HS-27A (cell line): ENCODE measurements around the gene ZNF772.
"Not testable (repeated sequence)": the region's sequence is repeated elsewhere in the genome, so short reads cannot be mapped to it uniquely, and the experiment has no call there.

Experiments used
- DNase-seq: peaks from one replicate; pipeline ENCODE4 v3.0.0-alpha.2; 2012; ENCODE audit warnings: low read depth, missing footprints

The ZNF772 gene

DNA sequence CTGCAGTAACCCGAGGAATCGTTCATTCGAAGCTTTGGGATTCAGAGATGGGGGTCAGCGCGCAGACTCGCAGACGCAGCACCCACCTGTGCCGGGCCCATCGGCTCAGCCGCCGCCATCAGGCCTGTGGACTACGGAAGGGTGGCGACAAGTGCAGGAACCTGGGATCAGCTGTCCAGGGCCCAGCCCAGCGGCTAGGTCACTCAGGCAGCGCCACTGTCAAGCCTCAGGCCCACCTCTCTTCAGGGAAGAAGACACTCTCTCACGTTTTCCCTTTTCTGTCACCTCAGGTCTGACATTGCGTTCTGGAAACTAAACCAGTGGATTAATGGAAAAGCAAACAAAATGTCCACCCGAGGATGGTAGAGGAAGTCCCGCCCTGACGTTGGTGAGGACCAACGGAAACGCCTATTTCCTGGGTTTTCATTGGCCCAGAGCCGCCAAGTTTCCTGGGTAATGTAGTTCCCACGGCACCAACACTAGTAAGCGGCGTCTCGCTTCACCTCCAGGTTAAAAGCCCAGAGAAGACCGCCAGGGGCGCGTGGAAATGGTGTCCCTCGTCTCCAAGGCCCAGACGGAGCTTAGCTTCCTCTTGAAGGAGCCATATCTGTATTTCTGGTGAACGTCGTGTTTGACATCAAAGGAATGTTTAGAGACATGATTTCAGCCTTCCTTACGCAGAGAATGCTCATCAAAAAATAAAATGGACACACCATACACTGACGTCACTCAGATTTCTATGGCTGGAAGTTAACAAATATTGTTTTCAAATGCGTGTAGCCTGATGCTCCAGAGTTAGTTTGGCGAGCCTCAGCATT lies at the start of gene ZNF772:
TSS of gene ZNF772 (minus strand) at position 376 of the 818 bp plus-strand sequence. CDS start at position 119, 257 bp downstream.
- DNase-seq: peak; percentile 85

GRCh38 chr19:57518021-57518420 lies 40.7 kb upstream of the ZNF772 start:
- DNase-seq: not testable (repeated sequence)

DNA sequence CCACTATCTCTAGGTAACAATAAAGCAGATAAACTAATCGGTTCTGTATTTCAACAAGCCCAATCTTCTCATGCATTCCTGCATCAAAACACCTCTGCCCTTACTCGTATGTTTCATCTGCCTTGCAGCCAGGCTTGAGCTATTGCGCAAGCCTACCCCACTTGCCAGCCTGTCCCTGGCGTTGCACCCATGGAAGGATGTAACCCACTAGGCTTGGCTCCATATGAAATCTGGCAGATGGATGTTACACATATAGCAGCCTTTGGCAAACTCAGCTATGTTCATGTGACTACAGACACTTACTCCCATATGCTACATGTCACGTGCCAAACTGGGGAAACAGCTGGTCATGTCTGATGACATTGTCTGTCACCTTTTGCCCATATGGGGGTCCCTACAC lies 37.9 kb upstream of the ZNF772 start:
- no peak for DNase-seq

- no peak for DNase-seq
These were observed 35.5 kb upstream of the ZNF772 start for GRCh38 chr19:57512845-57513244.

- no peak for DNase-seq
These were observed 34.1 kb upstream of the ZNF772 start for GRCh38 chr19:57511484-57511883.

- no peak for DNase-seq
These were observed 28.8 kb upstream of the ZNF772 start for GRCh38 chr19:57506163-57506562.

GRCh38 chr19:57500400-57500799 lies 23.0 kb upstream of the ZNF772 start:
- not testable (repeated sequence) for DNase-seq

- DNase-seq: peak; percentile 94
These were observed 22.5 kb upstream of the ZNF772 start, which contains the start of gene ZNF773 for GRCh38 chr19:57499680-57500395. Gene ZNF773, plus strand, starts transcription at chr19:57499938. Its CDS starts 143 bp downstream, at chr19:57500081.

GRCh38 chr19:57499332-57499679 lies 21.9 kb upstream of the ZNF772 start:
- not testable (repeated sequence) for DNase-seq

DNA sequence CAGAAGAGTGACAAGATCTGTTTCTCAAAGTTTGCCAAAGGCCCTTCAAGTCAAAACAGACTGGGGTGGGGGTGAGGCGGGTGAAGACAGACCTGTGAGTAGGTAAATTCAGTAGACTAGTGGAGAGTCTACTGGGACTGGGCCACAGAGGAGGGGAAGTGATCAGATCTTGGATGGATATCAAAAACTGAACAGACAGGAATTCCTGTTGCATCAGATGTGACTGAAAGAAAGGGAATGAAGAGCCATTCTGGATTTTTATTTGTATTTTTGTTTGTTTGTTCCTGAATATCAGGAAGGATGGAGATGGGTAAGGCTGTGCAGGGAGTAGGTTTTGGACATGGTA lies 10.9 kb upstream of the ZNF772 start:
- DNase-seq: not testable (repeated sequence)

GRCh38 chr19:57487477-57488298 lies 10.3 kb upstream of the ZNF772 start, which contains the start of gene ZNF419:
Gene ZNF419, plus strand, starts transcription at chr19:57487750. Its CDS starts 201 bp downstream, at chr19:57487951.
- peak; percentile 79 for DNase-seq

DNA sequence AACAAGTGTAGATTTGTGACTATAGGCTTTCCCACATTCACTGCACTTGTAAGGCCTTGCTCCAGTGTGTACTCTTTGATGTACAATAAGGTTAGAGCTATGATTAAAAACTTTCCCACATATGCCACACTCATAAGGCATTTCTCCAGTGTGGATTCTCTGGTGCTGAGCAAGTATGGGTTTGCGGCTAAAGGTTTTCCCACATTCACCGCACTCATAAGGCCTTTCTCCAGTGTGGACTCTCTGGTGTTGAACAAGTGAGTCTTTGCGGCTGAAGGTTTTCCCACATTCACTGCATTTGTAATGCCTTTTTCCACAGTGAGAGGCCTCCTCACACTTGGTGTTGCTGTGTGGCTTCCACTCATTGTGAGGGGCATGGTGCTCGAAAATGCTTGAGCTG lies 3.7 kb downstream of the ZNF772 start:
- DNase-seq: no peak

DNA sequence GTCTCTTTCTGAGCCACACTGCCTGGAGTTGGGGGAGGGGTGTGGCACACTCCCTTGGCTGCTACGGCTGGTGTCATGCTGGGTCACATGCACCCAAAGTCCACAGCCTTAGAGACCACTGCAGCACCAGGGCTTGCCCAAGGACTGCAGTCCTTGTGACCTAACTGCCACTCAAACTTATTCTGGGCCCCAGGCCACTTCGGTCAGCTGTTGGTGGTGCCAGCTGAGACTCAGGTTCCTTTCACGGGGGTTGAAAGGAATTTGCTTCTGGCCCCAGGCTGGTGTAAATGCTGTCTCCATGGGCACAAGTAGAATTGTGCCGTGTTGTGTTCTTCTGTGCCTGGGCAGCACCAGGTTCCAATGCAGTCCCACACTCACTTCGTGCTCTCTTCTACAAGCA lies 10.9 kb downstream of the ZNF772 start:
- no peak for DNase-seq

- DNase-seq: peak; percentile 41
These were observed 11.5 kb downstream of the ZNF772 start for GRCh38 chr19:57465680-57466381.

- DNase-seq: no peak
These were observed 25.1 kb downstream of the ZNF772 start for GRCh38 chr19:57452307-57452706.

DNA sequence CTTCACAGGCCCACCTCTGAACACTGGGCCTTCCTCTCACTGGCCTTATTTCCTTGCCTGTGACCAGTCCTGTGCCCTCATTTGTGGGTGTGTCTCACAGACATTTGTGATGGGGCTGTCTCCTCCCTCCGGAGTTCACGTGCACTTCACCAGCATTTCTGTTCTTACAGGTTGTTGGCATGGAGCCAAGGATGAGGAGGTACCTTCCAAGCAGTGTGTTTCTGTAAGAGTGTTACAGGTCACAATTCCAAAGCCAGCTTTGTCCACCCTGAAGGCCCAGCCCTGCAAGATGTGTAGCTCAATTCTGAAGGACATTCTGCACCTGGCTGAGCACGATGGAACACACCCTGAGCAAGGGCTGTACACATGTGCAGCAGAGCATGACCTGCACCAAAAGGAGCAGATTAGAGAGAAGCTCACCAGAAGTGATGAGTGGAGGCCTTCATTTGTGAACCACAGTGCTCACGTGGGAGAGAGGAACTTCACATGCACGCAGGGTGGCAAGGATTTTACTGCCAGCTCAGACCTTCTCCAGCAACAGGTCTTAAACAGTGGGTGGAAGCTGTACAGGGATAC lies 34.2 kb downstream of the ZNF772 start:
- no peak for DNase-seq

GRCh38 chr19:57441979-57442752 lies 35.2 kb downstream of the ZNF772 start:
- DNase-seq: no peak

DNA sequence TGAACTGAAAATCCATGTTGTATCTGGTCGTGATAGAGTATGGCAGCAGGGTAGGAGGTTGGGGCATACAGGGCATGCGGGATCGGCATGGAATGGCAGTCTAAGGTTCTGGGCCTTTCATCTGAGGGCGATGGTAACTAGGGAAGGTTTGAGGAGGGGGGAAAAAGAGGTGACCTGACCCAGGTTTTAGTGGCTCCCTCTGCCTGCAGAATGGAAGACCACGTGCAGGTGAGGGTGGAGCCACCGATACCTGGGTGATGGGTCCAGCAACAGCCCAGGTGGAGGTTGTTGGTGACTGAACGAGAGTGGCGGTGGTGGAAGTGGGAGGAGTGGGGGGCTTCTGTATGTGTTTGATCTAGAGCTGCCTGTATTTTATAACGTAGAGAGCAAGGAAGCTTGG lies 38.4 kb downstream of the ZNF772 start:
- no peak for DNase-seq

DNA sequence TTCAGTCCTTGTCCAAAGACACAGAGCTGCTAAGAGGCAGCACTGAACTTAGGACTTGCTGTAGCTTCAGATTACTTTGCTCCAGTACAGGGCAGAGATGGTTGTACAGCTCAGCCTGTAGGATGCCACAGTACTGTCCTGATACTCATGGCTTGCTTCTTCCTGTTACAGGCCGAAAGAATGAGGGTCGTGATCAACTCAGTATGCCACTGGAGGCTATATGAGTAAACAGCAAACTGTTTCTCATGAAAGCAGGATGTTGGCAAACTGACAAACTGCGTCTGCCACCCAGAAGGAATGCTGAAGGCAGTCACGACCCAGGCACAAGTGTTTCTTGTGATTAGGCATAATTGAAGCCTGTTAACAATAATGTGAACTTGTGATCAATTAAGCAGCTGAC lies 39.4 kb downstream of the ZNF772 start:
- no peak for DNase-seq

DNA sequence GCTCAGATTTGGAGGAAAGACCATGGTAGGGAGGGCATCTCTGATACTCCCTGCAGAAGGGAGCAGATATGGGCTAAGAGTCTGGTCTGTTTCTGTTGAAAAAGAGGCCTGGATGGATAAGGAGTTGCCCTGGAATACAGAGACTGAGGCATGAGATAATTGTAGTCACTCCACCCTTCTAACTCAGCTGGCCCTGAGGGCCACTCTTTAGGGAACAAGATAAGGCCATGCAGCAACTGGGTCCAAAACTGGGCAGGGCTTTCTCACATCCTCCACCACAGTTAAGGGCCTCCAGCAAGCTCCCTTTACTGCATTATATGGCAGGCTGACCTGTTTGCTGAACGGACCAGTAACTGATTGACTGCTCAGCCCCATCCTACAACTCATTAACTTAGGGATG lies 40.9 kb downstream of the ZNF772 start:
- DNase-seq: no peak
